ENCODE measurements around the gene RHEB. TPM values are rescaled to one million over a fixed set of nuclear protein-coding genes. Genes with fewer than 3 reads are reported as not detected.

The RHEB gene
- total RNA-seq, 1 donor from 2014 or later: 68.6 TPM

- no peak for DNase-seq (ENCODE audit: low spot score in 2 of 2)
- H3K27me3 ChIP-seq: no peaks in the 10 kb centered on the region
- no peak overlapping the region for H3K27ac ChIP-seq
- peaks cover 4 to 12% of the 10 kb centered on the region in 2 donors for H3K4me1 ChIP-seq
- intact Hi-C loops (cut with DNase I): loop anchor here (10.0 kb wide), 1 partner anchor 299 kb away; no protein-coding TSS in a partner anchor
- TF ChIP-seq, protein P1, sequence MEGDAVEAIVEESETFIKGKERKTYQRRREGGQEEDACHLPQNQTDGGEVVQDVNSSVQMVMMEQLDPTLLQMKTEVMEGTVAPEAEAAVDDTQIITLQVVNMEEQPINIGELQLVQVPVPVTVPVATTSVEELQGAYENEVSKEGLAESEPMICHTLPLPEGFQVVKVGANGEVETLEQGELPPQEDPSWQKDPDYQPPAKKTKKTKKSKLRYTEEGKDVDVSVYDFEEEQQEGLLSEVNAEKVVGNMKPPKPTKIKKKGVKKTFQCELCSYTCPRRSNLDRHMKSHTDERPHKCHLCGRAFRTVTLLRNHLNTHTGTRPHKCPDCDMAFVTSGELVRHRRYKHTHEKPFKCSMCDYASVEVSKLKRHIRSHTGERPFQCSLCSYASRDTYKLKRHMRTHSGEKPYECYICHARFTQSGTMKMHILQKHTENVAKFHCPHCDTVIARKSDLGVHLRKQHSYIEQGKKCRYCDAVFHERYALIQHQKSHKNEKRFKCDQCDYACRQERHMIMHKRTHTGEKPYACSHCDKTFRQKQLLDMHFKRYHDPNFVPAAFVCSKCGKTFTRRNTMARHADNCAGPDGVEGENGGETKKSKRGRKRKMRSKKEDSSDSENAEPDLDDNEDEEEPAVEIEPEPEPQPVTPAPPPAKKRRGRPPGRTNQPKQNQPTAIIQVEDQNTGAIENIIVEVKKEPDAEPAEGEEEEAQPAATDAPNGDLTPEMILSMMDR (IDR thresholded peaks at IDR 0.05): no peak
- H3K4me3 ChIP-seq: no peak overlapping the region
- H3K36me3 ChIP-seq: no peaks in the 10 kb centered on the region
- no peaks in the 10 kb centered on the region for H3K9me3 ChIP-seq
These were observed 64.0 kb downstream of the RHEB start for GRCh38 chr7:151455690-151456089.

DNA sequence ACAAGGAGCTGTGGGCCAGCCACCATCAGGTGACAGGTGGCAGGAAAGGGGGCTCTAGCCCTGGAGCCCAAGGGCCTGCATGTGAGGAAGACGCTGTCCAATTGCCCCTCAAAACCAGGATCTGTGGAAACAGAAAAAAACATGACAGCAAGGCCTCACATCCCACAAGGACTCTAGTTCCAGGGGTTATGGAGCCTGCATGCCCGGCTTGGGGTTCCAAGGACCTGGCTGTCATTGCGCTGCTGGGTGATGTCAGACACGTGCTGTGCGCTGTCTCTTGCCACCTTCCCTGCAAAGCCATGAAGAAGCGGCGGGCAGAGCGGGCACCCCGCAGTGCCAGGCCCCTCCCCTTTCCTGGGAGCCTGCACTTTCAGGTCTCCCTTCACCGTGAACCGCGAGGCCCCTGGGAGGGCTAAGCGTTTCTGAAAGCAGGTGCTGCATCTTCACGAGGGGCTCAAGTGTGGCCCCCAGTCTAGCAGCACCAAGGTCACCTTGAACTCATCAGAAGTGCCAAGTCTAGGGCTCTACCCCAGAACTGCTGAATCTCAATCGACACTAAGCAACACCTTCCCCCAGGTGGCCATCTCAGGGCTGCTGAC lies 64.7 kb downstream of the RHEB start:
- TF ChIP-seq, protein P1 (IDR thresholded peaks at IDR 0.05): no peak
- no peak for DNase-seq (ENCODE audit: low spot score in 2 of 2)
- H3K36me3 ChIP-seq: no peaks in the 10 kb centered on the region
- H3K4me1 ChIP-seq: peaks cover 4 to 8% of the 10 kb centered on the region in 2 donors
- H3K4me3 ChIP-seq: no peak overlapping the region
- no peaks in the 10 kb centered on the region for H3K27me3 ChIP-seq
- H3K27ac ChIP-seq: no peak overlapping the region
- intact Hi-C loops (cut with DNase I): loop anchor here (10.0 kb wide), 1 partner anchor 300 kb away; no protein-coding TSS in a partner anchor
- H3K9me3 ChIP-seq: no peaks in the 10 kb centered on the region

GRCh38 chr7:151454305-151454704 lies 65.4 kb downstream of the RHEB start:
- H3K27ac ChIP-seq: no peak overlapping the region
- H3K9me3 ChIP-seq: no peaks in the 10 kb centered on the region
- intact Hi-C loops (cut with DNase I): loop anchor here (10.0 kb wide), 1 partner anchor 300 kb away; no protein-coding TSS in a partner anchor
- no peaks in the 10 kb centered on the region for H3K27me3 ChIP-seq
- H3K36me3 ChIP-seq: no peaks in the 10 kb centered on the region
- H3K4me1 ChIP-seq: peaks cover under 1 to 3% of the 10 kb centered on the region in 2 donors
- TF ChIP-seq, protein P1 (IDR thresholded peaks at IDR 0.05): no peak
- DNase-seq (ENCODE audit: low spot score in 2 of 2): no peak
- H3K4me3 ChIP-seq: no peak overlapping the region

GRCh38 chr7:151453326-151453791 lies 66.3 kb downstream of the RHEB start:
- no peak overlapping the region for H3K4me3 ChIP-seq
- DNase-seq (ENCODE audit: low spot score in 2 of 2): no peak
- H3K4me1 ChIP-seq: no peaks in the 10 kb centered on the region
- H3K27ac ChIP-seq: no peak overlapping the region
- H3K27me3 ChIP-seq: no peaks in the 10 kb centered on the region
- TF ChIP-seq, protein P1 (IDR thresholded peaks at IDR 0.05): no peak
- intact Hi-C loops (cut with DNase I): loop anchor here (10.0 kb wide), 1 partner anchor 301 kb away; no protein-coding TSS in a partner anchor
- no peaks in the 10 kb centered on the region for H3K9me3 ChIP-seq
- no peaks in the 10 kb centered on the region for H3K36me3 ChIP-seq

DNA sequence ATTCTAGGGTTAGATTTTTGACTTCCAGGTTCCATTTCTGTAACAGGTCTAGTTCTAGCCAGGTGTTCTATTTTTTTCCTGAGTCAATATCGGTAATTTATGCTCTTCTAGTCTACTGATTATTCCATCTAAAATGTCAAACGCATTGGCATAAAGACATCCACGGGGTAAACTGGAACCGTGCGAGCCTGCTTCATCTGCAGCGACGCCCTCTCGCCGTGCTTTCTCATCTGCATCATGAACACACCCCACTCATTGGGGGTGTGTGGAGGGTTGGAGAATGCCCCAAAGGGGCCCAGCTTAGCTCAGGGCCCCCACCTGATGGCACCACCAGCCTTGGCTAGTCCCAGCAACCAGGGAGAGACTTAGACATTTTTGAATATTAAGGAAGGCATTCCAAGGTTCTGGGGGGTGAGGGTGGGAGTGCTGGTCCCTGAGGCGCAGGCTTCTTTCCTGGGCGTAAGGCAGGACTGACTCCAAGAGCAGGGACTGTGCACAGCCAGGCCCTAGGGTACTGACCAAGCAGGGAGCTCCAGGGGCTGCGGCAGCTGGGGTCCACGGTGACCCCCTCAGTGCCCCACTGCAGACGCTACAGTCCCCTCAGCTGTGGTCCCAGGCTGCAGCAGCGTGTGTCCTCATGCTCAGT lies 66.9 kb downstream of the RHEB start:
- H3K9me3 ChIP-seq: no peaks in the 10 kb centered on the region
- H3K4me3 ChIP-seq: no peak overlapping the region
- H3K27me3 ChIP-seq: no peaks in the 10 kb centered on the region
- H3K4me1 ChIP-seq: peaks cover 0 to 2% of the 10 kb centered on the region in 2 donors
- H3K36me3 ChIP-seq: no peaks in the 10 kb centered on the region
- DNase-seq (ENCODE audit: low spot score in 2 of 2): no peak
- TF ChIP-seq, protein P1 (IDR thresholded peaks at IDR 0.05): no peak
- intact Hi-C loops (cut with DNase I): loop anchor here (10.0 kb wide), 1 partner anchor 302 kb away; no protein-coding TSS in a partner anchor
- no peak overlapping the region for H3K27ac ChIP-seq
